ENCODE data around the gene OR10G8. TPM values are rescaled to one million over a fixed set of nuclear protein-coding genes. Genes with fewer than 3 reads are reported as not detected.
A peak's percentile ranks its signal among the peaks of the same experiment; 100 is the strongest.

The OR10G8 gene
- total and polyA plus RNA-seq, 12 donors: not detected

- Histone ChIP-seq H3K9me3 (no peaks in the 10 kb centered on the region), H3K4me3 (no peak overlapping the region), H3K36me3 (no peaks in the 10 kb centered on the region), H3K27me3 (peaks cover 0 to 76% (median 59%) of the 10 kb centered on the region in 7 donors), H3K27ac (no peak overlapping the region), H3K4me1 (peaks cover 0 to 24% (median 8%) of the 10 kb centered on the region in 9 donors)
- TF ChIP-seq CTCF (IDR thresholded peaks at IDR 0.05): no peak
- no peak for DNase-seq
- intact Hi-C loops (cut with DNase I): loop anchor here in 9 of 10 donors (5.0 to 10.0 kb wide), 4 partner anchors 120 to 520 kb away; no protein-coding TSS in a partner anchor
- WGBS, 2 donors: 91 to 99% methylated on average over 5 of the region's 5 CpGs
- ATAC-seq: peak in 1 of 8 donors; percentile 34
Observed at GRCh38 chr11:124074554-124074953, 48.0 kb downstream of the OR10G8 start.

- DNase-seq (no peak), ATAC-seq (peak in 3 of 8 donors; percentile 12 to 26 (median 22))
- Histone ChIP-seq H3K4me3 (no peak overlapping the region), H3K27me3 (peaks cover 0 to 75% (median 55%) of the 10 kb centered on the region in 7 donors), H3K36me3 (no peaks in the 10 kb centered on the region), H3K27ac (no peak overlapping the region), H3K4me1 (peaks cover 0 to 17% (median 8%) of the 10 kb centered on the region in 9 donors), H3K9me3 (no peaks in the 10 kb centered on the region)
- TF ChIP-seq CTCF (IDR thresholded peaks at IDR 0.05): no peak
- WGBS, 2 donors: 58 to 74% methylated on average over 6 of the region's 6 CpGs
- intact Hi-C loops (cut with DNase I): loop anchor here in 6 of 10 donors (10.0 kb wide), 3 partner anchors 119 to 519 kb away; no protein-coding TSS in a partner anchor
Observed at GRCh38 chr11:124075492-124075840, 48.9 kb downstream of the OR10G8 start.

- H3K27me3 ChIP-seq: peaks cover 0 to 73% (median 52%) of the 10 kb centered on the region in 7 donors
- no peak overlapping the region for H3K27ac ChIP-seq
- H3K4me1 ChIP-seq: peaks cover 0 to 14% (median 8%) of the 10 kb centered on the region in 9 donors
- no peak for TF ChIP-seq CTCF (IDR thresholded peaks at IDR 0.05)
- no peaks in the 10 kb centered on the region for H3K9me3 ChIP-seq
- ATAC-seq (peak in 7 of 8 donors; percentile 24 to 55 (median 34)), DNase-seq (peak in 1 of 2 donors; percentile 13)
- intact Hi-C loops (cut with DNase I): loop anchor here in 6 of 10 donors (10.0 kb wide), 3 partner anchors 119 to 519 kb away; no protein-coding TSS in a partner anchor
- WGBS, 2 donors: 6 to 9% methylated on average over 36 of the region's 36 CpGs
- H3K36me3 ChIP-seq: no peaks in the 10 kb centered on the region
- peak overlapping the region in 9 of 10 donors; percentile 12 to 47 (median 40) for H3K4me3 ChIP-seq
Observed at GRCh38 chr11:124075841-124076651, 49.4 kb downstream of the OR10G8 start.

- Histone ChIP-seq H3K27me3 (peaks cover 0 to 65% (median 46%) of the 10 kb centered on the region in 7 donors), H3K4me1 (peaks cover 0 to 10% (median 6%) of the 10 kb centered on the region in 9 donors), H3K4me3 (no peak overlapping the region), H3K27ac (no peak overlapping the region), H3K9me3 (no peaks in the 10 kb centered on the region), H3K36me3 (no peaks in the 10 kb centered on the region)
- ATAC-seq (no peak), DNase-seq (no peak)
- no peak for TF ChIP-seq CTCF (IDR thresholded peaks at IDR 0.05)
- intact Hi-C loops (cut with DNase I): loop anchor here in 6 of 10 donors (10.0 kb wide), 3 partner anchors 118 to 518 kb away; no protein-coding TSS in a partner anchor
- 58 to 87% methylated on average over 1 of the region's 1 CpG for WGBS, 2 donors
Observed at GRCh38 chr11:124077266-124077665, 50.7 kb downstream of the OR10G8 start.

Data from heart right ventricle (tissue), 16 donors.